GM06990 (cell line): ENCODE measurements around the gene CACNB4.

Experiments used
- DNase-seq: peaks from one replicate; pipeline ENCODE4 v3.0.0-alpha.2; 2011; ENCODE audit not compliant: insufficient read length; ENCODE audit errors: extremely low read depth
- H3K27me3 ChIP-seq: replicated peaks from 2 replicates; pipeline ENCODE4 v1.6.0; 2011; ENCODE audit warnings: low read length; ENCODE audit not compliant: control insufficient read depth, insufficient read depth
- H3K36me3 ChIP-seq: 2 replicates; pipeline ENCODE4 v1.5.1; 2011; ENCODE audit warnings: low read length; ENCODE audit not compliant: control insufficient read depth, insufficient read depth
- H3K4me3 ChIP-seq: replicated peaks from 2 replicates; pipeline ENCODE4 v1.5.1; 2011; ENCODE audit warnings: low read depth, mild to moderate bottlenecking, control low read depth, low read length
- TF ChIP-seq, protein P1 (sequence below): IDR thresholded peaks from 2 replicates; pipeline ENCODE4 v1.5.1; 2011; ENCODE audit warnings: low read length, control low read depth, mild to moderate bottlenecking, inconsistent platforms; ENCODE audit not compliant: insufficient read depth, poor library complexity, severe bottlenecking

CACNB4 gene

GRCh38 chr2:152088006-152088405, 10.8 kb downstream of the CACNB4 start:
- TF ChIP-seq, protein P1, sequence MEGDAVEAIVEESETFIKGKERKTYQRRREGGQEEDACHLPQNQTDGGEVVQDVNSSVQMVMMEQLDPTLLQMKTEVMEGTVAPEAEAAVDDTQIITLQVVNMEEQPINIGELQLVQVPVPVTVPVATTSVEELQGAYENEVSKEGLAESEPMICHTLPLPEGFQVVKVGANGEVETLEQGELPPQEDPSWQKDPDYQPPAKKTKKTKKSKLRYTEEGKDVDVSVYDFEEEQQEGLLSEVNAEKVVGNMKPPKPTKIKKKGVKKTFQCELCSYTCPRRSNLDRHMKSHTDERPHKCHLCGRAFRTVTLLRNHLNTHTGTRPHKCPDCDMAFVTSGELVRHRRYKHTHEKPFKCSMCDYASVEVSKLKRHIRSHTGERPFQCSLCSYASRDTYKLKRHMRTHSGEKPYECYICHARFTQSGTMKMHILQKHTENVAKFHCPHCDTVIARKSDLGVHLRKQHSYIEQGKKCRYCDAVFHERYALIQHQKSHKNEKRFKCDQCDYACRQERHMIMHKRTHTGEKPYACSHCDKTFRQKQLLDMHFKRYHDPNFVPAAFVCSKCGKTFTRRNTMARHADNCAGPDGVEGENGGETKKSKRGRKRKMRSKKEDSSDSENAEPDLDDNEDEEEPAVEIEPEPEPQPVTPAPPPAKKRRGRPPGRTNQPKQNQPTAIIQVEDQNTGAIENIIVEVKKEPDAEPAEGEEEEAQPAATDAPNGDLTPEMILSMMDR: no peak
- no peak for DNase-seq
- no peak overlapping the region for H3K4me3 ChIP-seq

GRCh38 chr2:152086231-152086630, 12.6 kb downstream of the CACNB4 start:
- DNase-seq: no peak
- no peaks in the 10 kb centered on the region for H3K27me3 ChIP-seq
- no peak overlapping the region for H3K4me3 ChIP-seq
- TF ChIP-seq, protein P1: no peak
- H3K36me3 ChIP-seq: no peaks in the 10 kb centered on the region; the same call in 1 of the 2 replicates

More at GRCh38 chr2:152088006-152088405, 10.8 kb downstream of the CACNB4 start:
- Histone ChIP-seq H3K27me3 (no peaks in the 10 kb centered on the region), H3K36me3 (no peaks in the 10 kb centered on the region; the same call in 1 of the 2 replicates)

GRCh38 chr2:152084076-152084475, 14.8 kb downstream of the CACNB4 start:
- no peak overlapping the region for H3K4me3 ChIP-seq
- no peak for DNase-seq
- no peaks in the 10 kb centered on the region for H3K27me3 ChIP-seq
- TF ChIP-seq, protein P1: no peak
- H3K36me3 ChIP-seq: no peaks in the 10 kb centered on the region; the same call in 1 of the 2 replicates

- Histone ChIP-seq H3K4me3 (no peak overlapping the region), H3K27me3 (no peaks in the 10 kb centered on the region), H3K36me3 (no peaks in the 10 kb centered on the region)
- no peak for DNase-seq
- TF ChIP-seq, protein P1: no peak
Observed at GRCh38 chr2:152083202-152083875, 15.5 kb downstream of the CACNB4 start.

- TF ChIP-seq, protein P1: no peak
- H3K27me3 ChIP-seq: no peaks in the 10 kb centered on the region
- H3K36me3 ChIP-seq: no peaks in the 10 kb centered on the region
- no peak overlapping the region for H3K4me3 ChIP-seq
- peak; percentile 31 for DNase-seq
Observed at GRCh38 chr2:152078662-152079061, 20.2 kb downstream of the CACNB4 start.
